AG04449 (cell line): ENCODE results near the gene SETD2.

Experiments
- CTCF ChIA-PET: fragments of 350-600 bp; formaldehyde crosslinking; extraction: SDS; loops from one replicate; lab custom pipeline; 2021; ENCODE audit warnings: antibody characterized with exemption; lab: Yijun Ruan, JAX
- POLR2A ChIA-PET: fragments of 400-600, 350-600 bp; formaldehyde crosslinking; extraction: SDS; loops from one replicate; lab custom pipeline; 2020; ENCODE audit warnings: antibody characterized with exemption, inconsistent platforms; lab: Yijun Ruan, JAX
- DNase-seq: peaks from one replicate; pipeline ENCODE4 v3.0.0-alpha.2; 2010; ENCODE audit warnings: low read depth, low spot score
- H3K4me3 ChIP-seq: 2 replicates; pipeline ENCODE4 v1.5.1; 2011; ENCODE audit warnings: low read depth, mild to moderate bottlenecking, control low read depth, low read length
- CTCF ChIP-seq: IDR thresholded peaks from one replicate; pipeline ENCODE4 v1.5.1; 2011; ENCODE audit warnings: mild to moderate bottlenecking, moderate library complexity, low read length, control low read depth, inconsistent platforms; ENCODE audit not compliant: insufficient read depth; ENCODE audit errors: missing control alignments

Gene SETD2

GRCh38 chr3:47000922-47001730 is 162.8 kb downstream of the SETD2 start:
- no peak overlapping the region for H3K4me3 ChIP-seq
- DNase-seq: no peak
- no peak for TF ChIP-seq CTCF
- POLR2A ChIA-PET: interaction anchor here (0.5 kb wide), 1 partner anchor 10 kb away, joined by 3 read pairs; no protein-coding TSS in a partner anchor
- CTCF ChIA-PET: interaction anchor here (1.9 kb wide), 1 partner anchor 92 kb away, joined by 6 read pairs; no protein-coding TSS in a partner anchor

- ChIA-PET CTCF (interaction anchor here (0.8 to 3.4 kb wide), 4 partner anchors 7 to 324 kb away, joined by 3 to 16 read pairs (median 10); no protein-coding TSS in a partner anchor), POLR2A (interaction anchor here (0.5 kb wide), 1 partner anchor 11 kb away, joined by 3 read pairs; no protein-coding TSS in a partner anchor)
- DNase-seq: no peak
- TF ChIP-seq CTCF: no peak
- H3K4me3 ChIP-seq: no peak overlapping the region
Measured at GRCh38 chr3:47000198-47000815, 163.6 kb downstream of the SETD2 start.

GRCh38 chr3:46999516-47000197 is 164.3 kb downstream of the SETD2 start:
- ChIA-PET POLR2A (no interaction called here), CTCF (interaction anchor here (0.8 to 3.4 kb wide), 13 partner anchors 8 to 324 kb away, joined by 3 to 16 read pairs (median 6); partner anchors contain the start of gene NBEAL2)
- no peak for TF ChIP-seq CTCF
- H3K4me3 ChIP-seq: no peak overlapping the region
- DNase-seq: no peak

- no peak overlapping the region for H3K4me3 ChIP-seq
- no peak for DNase-seq
- ChIA-PET POLR2A (no interaction called here), CTCF (interaction anchor here (0.6 to 3.4 kb wide), 17 partner anchors 8 to 254 kb away, joined by 3 to 16 read pairs (median 4); partner anchors contain the start of gene NBEAL2)
- TF ChIP-seq CTCF: no peak
Measured at GRCh38 chr3:46998852-46999515, 164.9 kb downstream of the SETD2 start.

- no peak for DNase-seq
- H3K4me3 ChIP-seq: no peak overlapping the region
- POLR2A ChIA-PET: interaction anchor here (1.8 kb wide), 1 partner anchor 19 kb away, joined by 7 read pairs; the partner anchor contains the start of gene NBEAL2
- CTCF ChIA-PET: interaction anchor here (0.6 to 3.4 kb wide), 17 partner anchors 9 to 255 kb away, joined by 3 to 16 read pairs (median 4); partner anchors contain the start of genes CCDC12 and NBEAL2
- peak; percentile 83 for TF ChIP-seq CTCF
Measured at GRCh38 chr3:46998121-46998851, 165.6 kb downstream of the SETD2 start.
